Activated CD4-positive, alpha-beta memory T cell treated with anti-CD3 and anti-CD28 coated beads for 36 hours (primary cell): Measurements from ENCODE around the gene TMEM39A. TPM values are rescaled to one million over a fixed set of nuclear protein-coding genes. Genes with fewer than 3 reads are reported as not detected.

Experiments used
- CTCF ChIA-PET: fragments of 350-600 bp; sonication (Branson Sonifier 250); formaldehyde crosslinking; loops from one replicate; lab custom pipeline; 2021; ENCODE audit warnings: antibody characterized with exemption, inconsistent platforms; lab: Charles Lee
- POLR2A ChIA-PET: fragments of 350-600 bp; sonication (Branson Sonifier 250); formaldehyde crosslinking; loops from one replicate; lab custom pipeline; 2021; ENCODE audit warnings: antibody characterized with exemption; lab: Charles Lee
- DNase-seq: peaks from one replicate; pipeline ENCODE4 v3.0.0-alpha.2; 2020
- H3K27ac Mint-ChIP-seq: one replicate; pipeline ENCODE4 v1.8.0; 2021; ENCODE audit warnings: mixed read lengths
- H3K27me3 Mint-ChIP-seq: one replicate; pipeline ENCODE4 v1.8.0; 2021; ENCODE audit warnings: mixed read lengths
- H3K36me3 Mint-ChIP-seq: one replicate; pipeline ENCODE4 v1.8.0; 2021; ENCODE audit warnings: mixed read lengths
- H3K4me1 Mint-ChIP-seq: one replicate; pipeline ENCODE4 v1.8.0; 2021; ENCODE audit warnings: low read depth, mixed read lengths
- H3K4me3 Mint-ChIP-seq: one replicate; pipeline ENCODE4 v1.8.0; 2021; ENCODE audit warnings: mild to moderate bottlenecking, mixed read lengths
- H3K9me3 Mint-ChIP-seq: one replicate; pipeline ENCODE4 v1.8.0; 2021; ENCODE audit warnings: mixed read lengths
- intact Hi-C: fragments of 100-400 bp; cut with micrococcal nuclease; formaldehyde crosslinking; loops from one replicate; pipeline ENCODE4 v1.15.1; 2023
- total RNA-seq, 2 experiments: library from RNA; stranded (reverse); gene quantifications; one replicate each; pipeline ENCODE4 v1.2.3, GENCODE V29; 2021

TMEM39A gene
- total RNA-seq, result 10 to 100 TPM; 33.9 to 34.3 TPM

DNA sequence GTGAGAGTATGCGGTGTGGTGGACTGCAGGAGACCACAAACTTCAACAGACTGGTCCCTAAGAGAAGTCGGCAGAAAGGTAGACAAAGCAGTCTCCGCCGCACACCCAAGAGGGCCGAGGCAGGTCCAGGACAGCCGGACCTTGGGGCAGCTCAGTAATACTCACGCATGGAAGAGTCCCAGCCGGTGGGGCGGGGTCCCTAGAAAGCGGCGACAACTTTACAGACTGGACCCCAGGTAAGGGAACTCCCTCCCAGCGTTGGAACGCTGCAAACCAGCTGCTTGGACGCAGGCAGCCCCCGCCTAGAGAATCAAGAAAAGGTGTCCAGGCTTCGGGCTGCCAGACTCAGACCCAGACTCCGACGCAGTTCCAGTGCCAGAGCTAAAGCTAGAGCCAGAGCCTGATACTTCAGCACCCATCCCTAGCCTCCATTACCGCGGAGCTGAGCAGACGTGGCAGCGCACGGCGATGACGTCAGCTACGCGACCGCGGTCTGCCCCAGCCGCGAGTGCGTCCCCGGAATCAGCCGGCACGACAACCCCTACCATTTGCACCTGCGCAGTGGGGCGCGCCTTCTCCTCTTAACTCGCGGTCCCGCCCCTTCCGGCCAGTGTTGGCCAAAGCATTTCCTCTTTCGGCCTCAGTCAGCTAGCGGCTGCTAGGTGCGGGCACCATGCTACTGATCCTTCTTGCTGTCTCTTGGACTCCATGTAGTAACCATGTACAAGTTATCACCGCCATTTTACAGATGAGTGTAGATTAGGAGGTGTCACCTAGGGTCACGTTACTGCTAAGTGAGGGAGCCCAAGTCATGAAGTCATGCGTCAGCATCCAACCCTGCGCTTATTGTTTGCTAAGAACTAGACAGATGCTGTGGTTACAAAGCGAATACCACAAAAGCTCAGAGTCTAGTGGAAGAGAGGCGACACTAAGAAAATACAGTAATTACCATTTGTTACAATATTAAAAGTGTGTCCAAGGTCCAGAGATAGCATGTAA, at the start of gene TMEM39A:
TSS of gene TMEM39A (minus strand) at position 445 of the 999 bp plus-strand sequence. CDS start 1,541 bp downstream, outside the sequence.
- Mint-ChIP-seq H3K4me3 (peak within 1 kb of the TSS; percentile 97), H3K9me3 (no peaks in the 10 kb centered on the region), H3K4me1 (peaks cover 41% of the 10 kb centered on the region), H3K27ac (peak within 1 kb of the TSS; percentile 98), H3K36me3 (peaks cover 27% of the 10 kb centered on the region), H3K27me3 (no peaks in the 10 kb centered on the region)
- intact Hi-C loops, result loop anchor here (1.0 to 10.0 kb wide), 13 partner anchors 35 to 1281 kb away; partner anchors contain the start of genes ADPRH, ARHGAP31, B4GALT4 and CD80
- POLR2A ChIA-PET, result interaction anchor here (0.6 to 4.9 kb wide), 15 partner anchors 12 to 885 kb away, joined by 3 to 42 read pairs (median 4); partner anchors contain the start of genes ARHGAP31, COX17 and TIMMDC1
- DNase-seq, result peak; percentile 99
- CTCF ChIA-PET, result interaction anchor here (0.7 to 2.7 kb wide), 7 partner anchors 13 to 223 kb away, joined by 3 to 11 read pairs (median 4); partner anchors contain the start of gene B4GALT4

GRCh38 chr3:119510690-119511089, 47.3 kb upstream of the TMEM39A start:
- no peak overlapping the region for H3K27ac Mint-ChIP-seq
- no peak overlapping the region for H3K4me3 Mint-ChIP-seq
- no peaks in the 10 kb centered on the region for H3K27me3 Mint-ChIP-seq
- intact Hi-C loops, result no loop called here
- H3K36me3 Mint-ChIP-seq, result peaks cover 50% of the 10 kb centered on the region
- H3K4me1 Mint-ChIP-seq, result peaks cover 28% of the 10 kb centered on the region
- ChIA-PET CTCF (no interaction called here), POLR2A (no interaction called here)
- DNase-seq, result no peak
- no peaks in the 10 kb centered on the region for H3K9me3 Mint-ChIP-seq

DNA sequence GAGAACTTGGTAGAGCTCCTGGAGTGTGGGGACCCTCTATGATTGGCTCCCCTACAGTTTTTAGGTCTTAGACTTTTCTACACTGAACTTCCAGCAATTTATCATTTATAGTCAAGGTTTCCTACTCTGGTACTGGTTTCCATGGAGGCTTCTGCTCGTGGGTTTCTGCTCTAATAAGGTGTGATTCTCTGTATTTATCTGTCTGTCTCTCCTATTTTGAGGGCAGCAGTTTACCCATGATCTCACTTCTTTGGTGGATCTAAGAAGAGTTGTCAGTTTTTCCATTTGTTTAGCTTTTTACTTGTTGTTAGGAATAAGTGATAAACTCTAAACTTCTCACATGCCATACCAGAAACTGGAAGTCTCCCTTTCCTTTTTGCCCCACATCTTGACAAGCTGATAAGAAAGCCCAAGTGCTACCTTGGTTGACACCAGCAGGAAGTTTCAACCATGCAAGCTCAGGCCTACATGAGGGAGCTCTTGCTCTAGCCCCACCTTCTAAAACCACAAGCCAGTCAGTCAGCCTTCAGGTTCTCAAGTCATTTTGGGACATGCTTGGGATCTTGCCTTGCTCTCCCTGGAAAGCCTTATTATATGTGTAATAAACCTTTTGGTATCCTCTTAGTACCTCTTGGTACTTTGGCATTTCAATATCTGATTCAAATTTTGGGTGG, 44.9 kb upstream of the TMEM39A start:
- ChIA-PET POLR2A (interaction anchor here (1.0 to 1.8 kb wide), 4 partner anchors 8 to 168 kb away, joined by 3 to 7 read pairs (median 6); partner anchors contain the start of genes COX17, TIMMDC1 and TMEM39A), CTCF (interaction anchor here (0.8 to 1.5 kb wide), 2 partner anchors 9 to 29 kb away, joined by 4 read pairs; no protein-coding TSS in a partner anchor)
- Mint-ChIP-seq H3K36me3 (peaks cover 49% of the 10 kb centered on the region), H3K4me1 (peaks cover 33% of the 10 kb centered on the region), H3K27ac (peak overlapping the region; percentile 59), H3K27me3 (no peaks in the 10 kb centered on the region), H3K9me3 (no peaks in the 10 kb centered on the region), H3K4me3 (no peak overlapping the region)
- intact Hi-C loops, result no loop called here
- peak; percentile 37 for DNase-seq

DNA sequence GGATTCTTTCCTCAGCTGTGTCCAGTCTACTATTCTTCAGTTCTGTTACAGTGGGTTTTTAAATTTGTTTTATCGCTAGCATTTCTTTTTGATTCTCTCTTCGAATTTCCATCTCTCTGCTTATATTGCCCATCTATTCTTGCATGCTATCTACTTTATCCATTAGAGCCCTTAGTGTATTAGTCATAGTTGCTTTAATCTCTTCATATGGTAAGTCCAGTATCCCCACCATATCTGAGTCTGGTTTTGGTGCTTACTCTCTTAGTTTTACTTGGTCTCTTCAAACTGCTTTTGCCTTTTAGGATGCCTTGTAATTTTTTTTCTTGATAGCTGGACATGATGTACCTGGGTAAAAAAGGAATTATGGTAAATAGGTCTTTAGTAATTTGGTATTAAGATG, 44.0 kb upstream of the TMEM39A start:
- Mint-ChIP-seq H3K27me3 (no peaks in the 10 kb centered on the region), H3K4me3 (peak overlapping the region; percentile 54), H3K9me3 (no peaks in the 10 kb centered on the region), H3K4me1 (peaks cover 33% of the 10 kb centered on the region), H3K27ac (peak overlapping the region; percentile 59), H3K36me3 (peaks cover 43% of the 10 kb centered on the region)
- ChIA-PET CTCF (interaction anchor here (1.5 kb wide), 1 partner anchor 30 kb away, joined by 4 read pairs; no protein-coding TSS in a partner anchor), POLR2A (interaction anchor here (0.9 to 1.8 kb wide), 4 partner anchors 9 to 169 kb away, joined by 3 to 7 read pairs (median 6); partner anchors contain the start of genes COX17, TIMMDC1 and TMEM39A)
- DNase-seq, result no peak
- intact Hi-C loops, result no loop called here

DNA sequence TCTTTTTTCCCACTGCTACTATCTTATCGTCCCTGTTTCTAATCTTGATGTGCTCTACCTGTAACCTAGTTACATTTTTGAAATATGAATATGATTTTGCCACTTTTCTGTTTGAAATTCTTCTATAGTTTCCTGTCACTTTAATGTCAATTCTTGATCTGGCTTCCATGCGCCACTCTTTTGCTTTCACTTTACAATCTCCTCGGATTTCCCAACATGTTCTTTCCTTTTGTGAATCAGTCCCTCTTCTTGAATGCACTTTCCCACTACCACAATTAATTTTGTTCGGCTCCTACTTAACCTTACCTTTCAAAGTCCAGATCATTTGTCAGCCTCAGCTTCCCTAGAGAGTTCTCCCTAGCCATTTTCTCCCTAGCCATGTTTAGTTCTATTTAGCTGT, 43.2 kb upstream of the TMEM39A start:
- Mint-ChIP-seq H3K36me3 (peaks cover 43% of the 10 kb centered on the region), H3K27ac (peak overlapping the region; percentile 59), H3K4me1 (peaks cover 35% of the 10 kb centered on the region), H3K9me3 (no peaks in the 10 kb centered on the region), H3K27me3 (no peaks in the 10 kb centered on the region), H3K4me3 (peak overlapping the region; percentile 54)
- ChIA-PET POLR2A (interaction anchor here (0.8 to 0.9 kb wide), 2 partner anchors 39 to 43 kb away, joined by 3 read pairs; partner anchors contain the start of gene TMEM39A), CTCF (no interaction called here)
- no peak for DNase-seq
- intact Hi-C loops, result no loop called here

- Mint-ChIP-seq H3K9me3 (no peaks in the 10 kb centered on the region), H3K27me3 (no peaks in the 10 kb centered on the region), H3K4me3 (no peak overlapping the region), H3K36me3 (peaks cover 21% of the 10 kb centered on the region), H3K4me1 (peaks cover 29% of the 10 kb centered on the region), H3K27ac (no peak overlapping the region)
- POLR2A ChIA-PET, result interaction anchor here (4.0 kb wide), 1 partner anchor 37 kb away, joined by 42 read pairs; the partner anchor contains the start of gene TMEM39A
- intact Hi-C loops, result no loop called here
- DNase-seq, result no peak
- CTCF ChIA-PET, result interaction anchor here (0.5 to 1.7 kb wide), 4 partner anchors 58 to 228 kb away, joined by 3 to 5 read pairs (median 3); partner anchors contain the start of gene CD80
Measured at GRCh38 chr3:119500901-119501300, 37.5 kb upstream of the TMEM39A start.

DNA sequence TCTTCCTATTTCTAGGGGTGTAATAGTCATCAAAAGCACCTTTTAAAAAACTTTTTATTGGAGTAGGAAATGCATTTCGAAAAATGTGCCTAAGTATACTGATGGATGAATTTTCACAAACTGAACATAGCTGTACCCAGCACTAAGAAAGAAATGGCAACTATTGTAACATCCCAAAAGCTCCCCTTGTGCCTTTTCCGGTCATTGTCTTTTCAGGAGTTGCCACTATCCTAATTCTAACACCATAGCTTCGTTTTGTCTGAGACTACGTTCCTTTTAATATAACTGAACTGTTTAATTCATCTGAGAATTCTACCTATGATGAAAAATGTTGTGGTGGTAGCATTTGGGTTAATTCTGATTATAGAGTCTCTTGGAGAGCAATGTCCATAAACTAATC, 36.9 kb upstream of the TMEM39A start:
- no peak overlapping the region for H3K27ac Mint-ChIP-seq
- DNase-seq, result no peak
- H3K27me3 Mint-ChIP-seq, result no peaks in the 10 kb centered on the region
- peak overlapping the region; percentile 14 for H3K4me3 Mint-ChIP-seq
- ChIA-PET POLR2A (interaction anchor here (1.0 to 4.0 kb wide), 3 partner anchors 8 to 36 kb away, joined by 3 to 42 read pairs (median 16); partner anchors contain the start of genes POGLUT1 and TMEM39A), CTCF (interaction anchor here (1.1 to 1.7 kb wide), 3 partner anchors 60 to 647 kb away, joined by 3 to 5 read pairs (median 3); partner anchors contain the start of gene CD80)
- H3K4me1 Mint-ChIP-seq, result peaks cover 26% of the 10 kb centered on the region
- intact Hi-C loops, result no loop called here
- peaks cover 16% of the 10 kb centered on the region for H3K36me3 Mint-ChIP-seq
- H3K9me3 Mint-ChIP-seq, result no peaks in the 10 kb centered on the region

- CTCF ChIA-PET, result interaction anchor here (0.6 to 1.3 kb wide), 8 partner anchors 9 to 320 kb away, joined by 3 to 4 read pairs (median 3); partner anchors contain the start of genes ARHGAP31 and B4GALT4
- Mint-ChIP-seq H3K27ac (peak within 1 kb of the TSS; percentile 96), H3K27me3 (no peaks in the 10 kb centered on the region), H3K36me3 (peaks cover 6% of the 10 kb centered on the region), H3K4me1 (peaks cover 29% of the 10 kb centered on the region), H3K9me3 (no peaks in the 10 kb centered on the region), H3K4me3 (peak within 1 kb of the TSS; percentile 98)
- POLR2A ChIA-PET, result interaction anchor here (0.6 to 4.0 kb wide), 10 partner anchors 10 to 182 kb away, joined by 3 to 42 read pairs (median 6); partner anchors contain the start of genes CD80, COX17, POGLUT1 and TMEM39A
- intact Hi-C loops, result loop anchor here (1.0 to 10.0 kb wide), 8 partner anchors 29 to 850 kb away; partner anchors contain the start of genes ARHGAP31, B4GALT4, CD80 and COX17
- DNase-seq, result peak; percentile 98
Measured at GRCh38 chr3:119498186-119499011, 35.0 kb upstream of the TMEM39A start, which contains the start of gene TIMMDC1. Gene TIMMDC1, plus strand, starts transcription at chr3:119498547. Its CDS starts 187 bp downstream, at chr3:119498734.

DNA sequence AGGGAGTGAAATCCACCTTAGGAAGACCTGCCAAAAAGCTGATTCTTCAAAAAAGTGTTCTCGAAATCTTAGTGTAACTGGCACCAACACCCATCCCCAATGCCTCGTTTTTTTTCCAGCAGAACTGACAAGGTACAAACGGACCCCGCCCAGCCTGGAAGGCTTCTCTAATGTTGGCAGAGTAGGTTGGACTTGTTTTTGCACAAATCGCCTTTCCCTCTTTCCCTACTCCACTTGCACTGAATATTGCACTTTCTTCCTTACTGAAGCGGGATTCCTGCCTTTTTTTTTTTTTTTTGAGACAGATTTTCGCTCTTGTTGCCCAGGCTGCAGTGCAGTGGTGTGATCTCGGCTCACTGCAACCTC, 34.4 kb upstream of the TMEM39A start:
- H3K27ac Mint-ChIP-seq, result peak overlapping the region; percentile 96
- peaks cover 8% of the 10 kb centered on the region for H3K36me3 Mint-ChIP-seq
- intact Hi-C loops, result loop anchor here (1.0 to 10.0 kb wide), 8 partner anchors 29 to 851 kb away; partner anchors contain the start of genes ARHGAP31, B4GALT4, CD80 and COX17
- peak overlapping the region; percentile 98 for H3K4me3 Mint-ChIP-seq
- CTCF ChIA-PET, result interaction anchor here (0.8 to 1.3 kb wide), 4 partner anchors 8 to 257 kb away, joined by 3 to 4 read pairs (median 4); no protein-coding TSS in a partner anchor
- H3K9me3 Mint-ChIP-seq, result no peaks in the 10 kb centered on the region
- no peaks in the 10 kb centered on the region for H3K27me3 Mint-ChIP-seq
- peaks cover 34% of the 10 kb centered on the region for H3K4me1 Mint-ChIP-seq
- POLR2A ChIA-PET, result interaction anchor here (0.6 to 4.0 kb wide), 10 partner anchors 10 to 183 kb away, joined by 3 to 42 read pairs (median 6); partner anchors contain the start of genes CD80, COX17, POGLUT1 and TMEM39A
- peak; percentile 16 for DNase-seq

DNA sequence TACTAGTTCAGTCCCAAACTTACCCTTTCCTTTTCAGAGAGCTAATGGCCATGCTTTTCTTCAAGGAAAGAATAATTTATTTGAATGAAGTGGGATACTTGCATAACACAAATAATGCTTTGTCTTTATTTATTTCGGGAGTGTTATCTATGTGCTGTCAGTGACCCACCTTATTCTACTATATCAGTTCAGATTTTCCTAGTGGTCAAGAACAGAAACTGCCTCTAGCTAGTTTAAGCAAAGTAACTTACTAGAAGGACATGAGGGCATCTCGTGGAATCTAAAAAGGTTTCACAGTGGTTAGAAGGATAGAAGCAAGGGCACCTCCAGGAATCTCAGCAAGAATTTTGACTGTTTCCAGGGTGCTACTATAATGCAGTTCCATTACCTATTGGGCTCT, 31.2 kb upstream of the TMEM39A start:
- Mint-ChIP-seq H3K9me3 (no peaks in the 10 kb centered on the region), H3K36me3 (peaks cover 22% of the 10 kb centered on the region), H3K27ac (no peak overlapping the region), H3K4me1 (peaks cover 31% of the 10 kb centered on the region), H3K27me3 (no peaks in the 10 kb centered on the region), H3K4me3 (no peak overlapping the region)
- intact Hi-C loops, result loop anchor here (10.0 kb wide), 1 partner anchor 200 kb away; the partner anchor contains the start of gene ARHGAP31
- no peak for DNase-seq
- ChIA-PET CTCF (interaction anchor here (0.7 to 1.2 kb wide), 2 partner anchors 26 to 181 kb away, joined by 3 read pairs; partner anchors contain the start of gene POGLUT1), POLR2A (no interaction called here)
